ENCODE measurements around the gene DLGAP3. TPM values are rescaled to one million over a fixed set of nuclear protein-coding genes. Genes with fewer than 3 reads are reported as not detected.
A peak's percentile ranks its signal among the peaks of the same experiment; 100 is the strongest.
"Not testable (repeated sequence)": the region's sequence is repeated elsewhere in the genome, so short reads cannot be mapped to it uniquely, and the experiment has no call there.

DLGAP3 gene
- total and polyA plus RNA-seq, 2 of the 13 experiments (the other 11 are each of a cell fraction or from before 2014, with no cell fraction given) = 0.03 to 0.04 TPM

DNA sequence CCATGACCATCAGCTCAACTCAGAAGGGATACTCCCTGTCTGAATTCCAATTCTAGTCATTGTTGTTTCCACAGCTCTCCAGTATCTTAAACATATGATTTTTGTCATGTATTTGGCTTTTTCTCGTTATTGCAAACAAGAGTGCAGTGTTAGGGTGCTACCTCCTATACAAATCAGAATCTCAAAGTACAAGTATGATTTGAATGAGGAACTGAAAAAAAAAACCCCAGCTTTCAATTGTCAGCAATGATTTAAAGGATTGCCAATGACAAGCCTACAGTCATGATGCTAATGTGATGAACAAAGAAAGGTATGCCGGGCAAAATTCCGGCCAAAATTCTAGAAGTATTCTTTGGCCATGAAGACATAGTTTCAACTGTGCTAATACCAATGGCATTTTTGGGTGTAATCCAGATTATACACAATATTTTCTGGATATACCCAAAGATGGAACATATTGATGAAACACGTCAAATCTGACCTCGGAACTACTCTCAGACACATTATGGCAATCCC lies 40.8 kb upstream of the DLGAP3 start:
- Histone ChIP-seq H3K4me2 (ENCODE audit: low read depth, low read length) (0 out of 2 replicates have a peak overlapping the region, but pooled peaks have one; percentile 73), H3K36me3 (replicated peaks in 1 of 2; ENCODE audit: control insufficient read depth in 1 of 2, insufficient read depth in 2 of 2, low read length in 2 of 2) (no peaks in the 10 kb centered on the region), H4K20me1 (ENCODE audit: insufficient read depth, low read length) (no peaks in the 10 kb centered on the region), H3K27ac (ENCODE audit: extremely low read length, insufficient read depth, low read length) (no peak overlapping the region), H3K4me1 (ENCODE audit: insufficient read depth, low read length) (peaks cover 13% of the 10 kb centered on the region), H2AFZ (ENCODE audit: low read length) (no peak overlapping the region), H3K9ac (ENCODE audit: insufficient read depth, low read depth, low read length) (no peak overlapping the region), H3K27me3 (ENCODE audit: control insufficient read depth in 1 of 2, insufficient read depth in 2 of 2, low read length in 2 of 2) (no peaks in the 10 kb centered on the region), H3K4me3 (replicated peaks in 1 of 3; ENCODE audit: insufficient read depth in 1 of 3, low read depth in 2 of 3, low read length in 3 of 3) (no peak overlapping the region), H3K9me3 (ENCODE audit: low read length) (peaks cover 4% of the 10 kb centered on the region; the same call in 1 of the 2 replicates), H3K79me2 (ENCODE audit: insufficient read depth, low read length) (no peaks in the 10 kb centered on the region)
- intact Hi-C loops (cut with micrococcal nuclease; ENCODE audit: unreplicated experiment) (no loop called here), in situ Hi-C loops (cut with HindIII; ENCODE audit: extremely low pct_ligation_motif_present, low pct_unique_long_range_greater_than_20kb) (no loop called here)
- ATAC-seq = no peak
- ChIA-PET CTCF (ENCODE audit: low intra/inter-chr PET ratio, low total read pairs) (no interaction called here), POLR2A (interaction anchor here (1.1 kb wide), 1 partner anchor 60 kb away, joined by 3 read pairs; no protein-coding TSS in a partner anchor)
- TF ChIP-seq MIXL1 (CRISPR knock-in tag; IDR thresholded peaks at IDR 0.05) (no peak), MAFK (conservative IDR thresholded peaks at IDR 0.05 in 1 of 2, IDR thresholded peaks at IDR 0.05 in 1 of 2; ENCODE audit: low read length in 2 of 2) (no peak), STAT5B (CRISPR knock-in tag; IDR thresholded peaks at IDR 0.05) (no peak), ATM (IDR thresholded peaks at IDR 0.05; ENCODE audit: borderline replicate concordance) (no peak), TCF7 (IDR thresholded peaks at IDR 0.05; ENCODE audit: low read depth) (no peak), GATAD2A (CRISPR knock-in tag; IDR thresholded peaks at IDR 0.05) (no peak), RFX3 (CRISPR knock-in tag; IDR thresholded peaks at IDR 0.05) (no peak), ZNF552 (CRISPR knock-in tag; IDR thresholded peaks at IDR 0.05; ENCODE audit: borderline replicate concordance) (no peak), SIX4 (CRISPR knock-in tag; IDR thresholded peaks at IDR 0.05) (no peak), HNRNPUL1 (IDR thresholded peaks at IDR 0.05; ENCODE audit: low read depth, low read length) (no peak), RNF2 (conservative IDR thresholded peaks at IDR 0.05; ENCODE audit: low read depth) (no peak), ZNF292 (CRISPR knock-in tag; IDR thresholded peaks at IDR 0.05; ENCODE audit: borderline replicate concordance, low read depth) (no peak), TMF1 (CRISPR knock-in tag; IDR thresholded peaks at IDR 0.05; ENCODE audit: low read depth) (no peak), MEF2D (CRISPR knock-in tag; IDR thresholded peaks at IDR 0.05) (no peak)
- TF ChIP-seq, protein P1, sequence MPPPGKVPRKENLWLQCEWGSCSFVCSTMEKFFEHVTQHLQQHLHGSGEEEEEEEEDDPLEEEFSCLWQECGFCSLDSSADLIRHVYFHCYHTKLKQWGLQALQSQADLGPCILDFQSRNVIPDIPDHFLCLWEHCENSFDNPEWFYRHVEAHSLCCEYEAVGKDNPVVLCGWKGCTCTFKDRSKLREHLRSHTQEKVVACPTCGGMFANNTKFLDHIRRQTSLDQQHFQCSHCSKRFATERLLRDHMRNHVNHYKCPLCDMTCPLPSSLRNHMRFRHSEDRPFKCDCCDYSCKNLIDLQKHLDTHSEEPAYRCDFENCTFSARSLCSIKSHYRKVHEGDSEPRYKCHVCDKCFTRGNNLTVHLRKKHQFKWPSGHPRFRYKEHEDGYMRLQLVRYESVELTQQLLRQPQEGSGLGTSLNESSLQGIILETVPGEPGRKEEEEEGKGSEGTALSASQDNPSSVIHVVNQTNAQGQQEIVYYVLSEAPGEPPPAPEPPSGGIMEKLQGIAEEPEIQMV (CRISPR knock-in tag; IDR thresholded peaks at IDR 0.05; ENCODE audit: low read depth) = no peak
- TF ChIP-seq, protein P2, sequence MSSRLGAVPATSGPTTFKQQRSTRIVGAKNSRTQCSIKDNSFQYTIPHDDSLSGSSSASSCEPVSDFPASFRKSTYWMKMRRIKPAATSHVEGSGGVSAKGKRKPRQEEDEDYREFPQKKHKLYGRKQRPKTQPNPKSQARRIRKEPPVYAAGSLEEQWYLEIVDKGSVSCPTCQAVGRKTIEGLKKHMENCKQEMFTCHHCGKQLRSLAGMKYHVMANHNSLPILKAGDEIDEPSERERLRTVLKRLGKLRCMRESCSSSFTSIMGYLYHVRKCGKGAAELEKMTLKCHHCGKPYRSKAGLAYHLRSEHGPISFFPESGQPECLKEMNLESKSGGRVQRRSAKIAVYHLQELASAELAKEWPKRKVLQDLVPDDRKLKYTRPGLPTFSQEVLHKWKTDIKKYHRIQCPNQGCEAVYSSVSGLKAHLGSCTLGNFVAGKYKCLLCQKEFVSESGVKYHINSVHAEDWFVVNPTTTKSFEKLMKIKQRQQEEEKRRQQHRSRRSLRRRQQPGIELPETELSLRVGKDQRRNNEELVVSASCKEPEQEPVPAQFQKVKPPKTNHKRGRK (CRISPR knock-in tag; IDR thresholded peaks at IDR 0.05) = no peak
- TF ChIP-seq, protein P3, sequence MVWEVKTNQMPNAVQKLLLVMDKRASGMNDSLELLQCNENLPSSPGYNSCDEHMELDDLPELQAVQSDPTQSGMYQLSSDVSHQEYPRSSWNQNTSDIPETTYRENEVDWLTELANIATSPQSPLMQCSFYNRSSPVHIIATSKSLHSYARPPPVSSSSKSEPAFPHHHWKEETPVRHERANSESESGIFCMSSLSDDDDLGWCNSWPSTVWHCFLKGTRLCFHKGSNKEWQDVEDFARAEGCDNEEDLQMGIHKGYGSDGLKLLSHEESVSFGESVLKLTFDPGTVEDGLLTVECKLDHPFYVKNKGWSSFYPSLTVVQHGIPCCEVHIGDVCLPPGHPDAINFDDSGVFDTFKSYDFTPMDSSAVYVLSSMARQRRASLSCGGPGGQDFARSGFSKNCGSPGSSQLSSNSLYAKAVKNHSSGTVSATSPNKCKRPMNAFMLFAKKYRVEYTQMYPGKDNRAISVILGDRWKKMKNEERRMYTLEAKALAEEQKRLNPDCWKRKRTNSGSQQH (CRISPR knock-in tag; IDR thresholded peaks at IDR 0.05; ENCODE audit: low read depth) = no peak
- DNase-seq (ENCODE audit: low spot score) = no peak
- FAIRE-seq = no peak
- BruUV-seq (replicated peaks) = no TSS peak
- WGBS (ENCODE audit: low lambda C conversion rate) = 22% methylated on average over 5 of the region's 5 CpGs

DNA sequence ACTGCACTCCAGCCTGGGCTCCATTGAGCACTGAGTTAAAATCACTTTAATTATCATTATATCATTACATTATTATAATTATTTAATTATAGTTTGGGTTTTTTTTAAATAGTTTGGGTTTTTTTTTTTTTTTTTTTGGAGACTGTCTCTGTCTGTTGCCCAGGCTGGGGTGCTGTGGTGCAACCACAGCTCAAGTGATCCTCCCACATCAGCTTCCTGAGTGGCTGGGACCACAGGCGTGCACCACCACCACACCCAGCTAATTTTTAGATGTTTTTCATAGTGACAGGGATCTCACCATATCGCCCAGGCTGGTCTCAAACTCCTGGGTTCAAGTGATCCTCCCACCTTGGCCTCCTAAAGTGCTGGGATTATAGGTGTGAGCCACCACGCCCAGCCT lies 38.8 kb upstream of the DLGAP3 start:
- H3K36me3 ChIP-seq (replicated peaks in 1 of 2; ENCODE audit: control insufficient read depth in 1 of 2, insufficient read depth in 2 of 2, low read length in 2 of 2); H3K4me3 ChIP-seq (replicated peaks in 1 of 3; ENCODE audit: insufficient read depth in 1 of 3, low read depth in 2 of 3, low read length in 3 of 3); H2AFZ ChIP-seq (ENCODE audit: low read length); H4K20me1 ChIP-seq (ENCODE audit: insufficient read depth, low read length); DNase-seq (ENCODE audit: low spot score); CTCF ChIA-PET (ENCODE audit: low intra/inter-chr PET ratio, low total read pairs); in situ Hi-C loops (cut with HindIII; ENCODE audit: extremely low pct_ligation_motif_present, low pct_unique_long_range_greater_than_20kb); H3K4me2 ChIP-seq (ENCODE audit: low read depth, low read length); ATAC-seq; H3K27ac ChIP-seq (ENCODE audit: extremely low read length, insufficient read depth, low read length); BruUV-seq (replicated peaks); H3K9ac ChIP-seq (ENCODE audit: insufficient read depth, low read depth, low read length); H3K79me2 ChIP-seq (ENCODE audit: insufficient read depth, low read length); H3K9me3 ChIP-seq (ENCODE audit: low read length); POLR2A ChIA-PET; H3K27me3 ChIP-seq (ENCODE audit: control insufficient read depth in 1 of 2, insufficient read depth in 2 of 2, low read length in 2 of 2); intact Hi-C loops (cut with micrococcal nuclease; ENCODE audit: unreplicated experiment); FAIRE-seq: not testable (repeated sequence)
- 49% methylated on average over 3 of the region's 3 CpGs for WGBS (ENCODE audit: low lambda C conversion rate)
- H3K4me1 ChIP-seq (ENCODE audit: insufficient read depth, low read length) = peaks cover 13% of the 10 kb centered on the region

Measured in HepG2 (cell line).